Astrocyte of the cerebellum (primary cell): Measurements from ENCODE around the gene HTR2A.

Experiments
- DNase-seq: peaks from one replicate; pipeline ENCODE4 v3.0.0-alpha.2; 2011; ENCODE audit warnings: low read depth
- H3K4me3 ChIP-seq: 2 replicates; pipeline ENCODE4 v1.5.1; 2011; ENCODE audit warnings: mild to moderate bottlenecking, low read depth, low read length, moderate library complexity
- in situ Hi-C: cut with HindIII; loops from 2 replicates; pipeline ENCODE4 v1.10.0; 2017; ENCODE audit warnings: low sequenced_read_pairs
- TF ChIP-seq, protein P1 (sequence below): IDR thresholded peaks from 2 replicates; pipeline ENCODE4 v1.5.1; 2012; ENCODE audit warnings: low read length, low read depth, moderate library complexity, mild to moderate bottlenecking; ENCODE audit errors: missing control alignments

HTR2A gene

DNA sequence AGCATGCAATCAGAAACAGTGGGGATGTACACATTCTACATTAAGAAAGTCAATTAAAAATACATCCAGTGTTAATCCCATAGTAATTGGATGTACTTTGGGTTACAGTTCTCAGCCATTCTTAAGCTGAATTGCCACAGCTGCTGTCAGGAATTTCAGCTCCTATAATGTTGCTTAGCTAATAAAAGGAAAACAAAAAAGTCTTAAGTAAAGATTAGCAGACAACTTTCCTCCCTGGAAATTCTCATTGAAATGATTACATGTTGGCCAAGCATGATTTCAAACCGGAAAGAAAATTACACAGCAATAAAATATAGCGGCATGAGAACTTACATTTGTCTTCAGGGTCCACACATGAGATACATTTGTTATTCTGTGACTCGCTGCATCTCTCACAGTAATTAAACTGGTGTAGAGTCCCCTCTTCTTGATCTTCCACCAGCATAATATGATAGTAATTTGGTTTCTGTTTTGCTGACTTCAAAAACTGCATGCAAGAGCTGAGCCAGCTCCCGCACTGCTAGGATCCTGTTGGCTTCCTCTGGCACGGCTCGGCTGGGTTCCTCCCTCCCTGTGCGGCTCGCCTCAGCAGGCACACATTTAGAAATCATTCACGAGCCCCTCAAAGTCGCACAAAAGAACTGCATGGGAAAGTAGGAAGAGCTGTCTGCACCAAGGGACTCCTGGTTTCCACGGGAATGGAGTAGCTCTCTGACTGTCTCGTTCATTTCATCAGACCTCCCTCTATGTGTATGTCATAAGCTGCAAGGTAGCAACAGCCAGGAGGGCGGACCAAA, at the start of gene HTR2A:
Gene HTR2A, minus strand, starts transcription at position 713 of the 797 bp plus-strand sequence. CDS start 1,147 bp downstream, outside the sequence.
- DNase-seq: no peak
- peak within 1 kb of the TSS; percentile 35 for H3K4me3 ChIP-seq
- in situ Hi-C loops: no loop called here

DNA sequence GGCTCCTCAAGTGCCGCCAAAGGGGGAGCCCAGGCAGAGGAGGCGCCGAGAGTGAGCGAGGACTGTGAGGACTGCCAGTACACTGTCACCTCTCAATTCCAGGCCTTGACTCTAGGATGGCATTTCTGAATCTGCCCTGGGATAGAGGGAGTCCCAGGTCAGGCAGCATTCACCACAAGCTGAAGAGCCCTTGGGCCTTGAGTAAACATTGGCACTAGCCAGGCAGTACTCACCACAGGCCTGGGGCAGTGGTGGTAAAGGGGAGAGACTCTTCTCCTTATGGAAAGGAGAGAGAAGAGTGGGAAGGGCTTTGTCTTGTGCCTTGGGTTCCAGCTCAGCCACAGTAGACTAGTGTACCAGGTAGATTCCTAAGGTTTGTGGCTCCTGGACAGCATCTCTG, 39.7 kb upstream of the HTR2A start:
- in situ Hi-C loops: no loop called here
- no peak for DNase-seq
- H3K4me3 ChIP-seq: no peak overlapping the region
- TF ChIP-seq, protein P1, sequence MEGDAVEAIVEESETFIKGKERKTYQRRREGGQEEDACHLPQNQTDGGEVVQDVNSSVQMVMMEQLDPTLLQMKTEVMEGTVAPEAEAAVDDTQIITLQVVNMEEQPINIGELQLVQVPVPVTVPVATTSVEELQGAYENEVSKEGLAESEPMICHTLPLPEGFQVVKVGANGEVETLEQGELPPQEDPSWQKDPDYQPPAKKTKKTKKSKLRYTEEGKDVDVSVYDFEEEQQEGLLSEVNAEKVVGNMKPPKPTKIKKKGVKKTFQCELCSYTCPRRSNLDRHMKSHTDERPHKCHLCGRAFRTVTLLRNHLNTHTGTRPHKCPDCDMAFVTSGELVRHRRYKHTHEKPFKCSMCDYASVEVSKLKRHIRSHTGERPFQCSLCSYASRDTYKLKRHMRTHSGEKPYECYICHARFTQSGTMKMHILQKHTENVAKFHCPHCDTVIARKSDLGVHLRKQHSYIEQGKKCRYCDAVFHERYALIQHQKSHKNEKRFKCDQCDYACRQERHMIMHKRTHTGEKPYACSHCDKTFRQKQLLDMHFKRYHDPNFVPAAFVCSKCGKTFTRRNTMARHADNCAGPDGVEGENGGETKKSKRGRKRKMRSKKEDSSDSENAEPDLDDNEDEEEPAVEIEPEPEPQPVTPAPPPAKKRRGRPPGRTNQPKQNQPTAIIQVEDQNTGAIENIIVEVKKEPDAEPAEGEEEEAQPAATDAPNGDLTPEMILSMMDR: no peak

More for the DNA sequence above, at the start of gene HTR2A:
- TF ChIP-seq, protein P1: no peak

DNA sequence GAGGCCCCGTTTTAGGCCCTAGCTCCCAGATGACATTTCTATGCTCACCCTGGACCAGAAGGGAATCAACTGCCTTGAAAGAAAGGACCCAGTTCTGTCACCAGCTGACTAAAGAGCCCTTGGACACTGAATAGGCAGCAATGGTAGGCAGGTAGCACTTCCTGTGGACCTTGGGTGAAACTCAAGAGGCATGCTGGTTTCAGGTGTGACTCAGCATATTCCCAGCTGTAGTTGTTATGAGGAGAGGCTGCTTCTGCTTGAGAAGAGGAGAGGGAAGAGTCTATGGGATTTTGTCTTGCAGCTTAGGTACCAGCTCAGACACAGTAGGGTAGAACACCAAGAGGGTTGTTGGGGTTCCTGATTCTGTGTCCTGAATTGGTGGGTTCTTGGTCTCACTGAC, 37.9 kb upstream of the HTR2A start:
- TF ChIP-seq, protein P1: no peak
- no peak for DNase-seq
- H3K4me3 ChIP-seq: no peak overlapping the region
- in situ Hi-C loops: no loop called here

DNA sequence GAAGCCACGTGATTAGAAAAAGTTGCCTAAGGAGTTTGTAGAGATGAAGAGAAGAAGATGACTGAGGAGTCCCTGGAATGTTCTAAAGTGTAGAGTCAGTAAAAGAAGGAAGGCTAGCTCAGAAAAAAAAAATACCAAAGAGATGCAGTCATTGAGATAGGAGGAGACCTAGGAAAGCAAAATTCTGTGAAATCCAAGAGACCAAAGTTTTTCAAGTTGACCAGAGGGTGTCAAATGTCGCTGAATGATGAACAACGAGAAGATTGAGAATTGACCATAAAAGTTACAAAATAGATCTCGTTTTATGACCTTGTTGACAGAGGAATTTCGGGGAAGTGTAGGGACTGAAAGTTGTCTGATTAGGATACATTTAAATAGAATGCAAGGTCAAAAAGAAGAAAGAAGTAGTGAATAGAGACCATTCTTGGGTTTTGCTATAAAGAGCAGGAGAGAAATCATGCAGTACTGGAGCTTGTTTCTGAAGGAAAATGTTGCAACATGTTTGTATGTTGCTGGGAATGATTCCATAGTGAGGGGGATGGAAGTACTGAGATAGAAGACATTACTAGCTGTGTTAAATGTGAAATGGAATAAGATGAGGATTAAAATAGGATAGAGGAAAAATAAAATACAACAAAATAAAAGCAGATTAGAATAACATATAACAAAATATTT, 30.2 kb upstream of the HTR2A start:
- DNase-seq: no peak
- in situ Hi-C loops: no loop called here
- H3K4me3 ChIP-seq: no peak overlapping the region
- TF ChIP-seq, protein P1: no peak

DNA sequence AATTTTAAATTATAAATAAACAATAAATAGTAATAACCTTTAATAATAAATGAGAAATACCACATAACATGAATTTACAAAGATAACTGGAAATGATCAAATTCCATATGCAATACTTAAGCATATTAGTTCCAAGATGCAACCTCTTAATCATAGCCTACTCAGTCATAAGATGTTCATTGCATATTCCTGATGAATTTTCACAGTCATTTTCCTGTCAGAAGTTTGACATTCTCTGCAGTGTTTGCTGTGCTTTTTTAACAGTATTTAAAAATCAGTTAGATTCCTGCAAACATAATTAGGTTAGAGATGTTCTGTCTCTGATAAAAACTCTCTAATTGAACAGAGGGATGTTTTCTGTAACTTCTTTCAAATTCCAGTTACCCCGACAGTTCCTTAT, 28.6 kb upstream of the HTR2A start:
- no peak for DNase-seq
- in situ Hi-C loops: no loop called here
- TF ChIP-seq, protein P1: no peak
- no peak overlapping the region for H3K4me3 ChIP-seq

DNA sequence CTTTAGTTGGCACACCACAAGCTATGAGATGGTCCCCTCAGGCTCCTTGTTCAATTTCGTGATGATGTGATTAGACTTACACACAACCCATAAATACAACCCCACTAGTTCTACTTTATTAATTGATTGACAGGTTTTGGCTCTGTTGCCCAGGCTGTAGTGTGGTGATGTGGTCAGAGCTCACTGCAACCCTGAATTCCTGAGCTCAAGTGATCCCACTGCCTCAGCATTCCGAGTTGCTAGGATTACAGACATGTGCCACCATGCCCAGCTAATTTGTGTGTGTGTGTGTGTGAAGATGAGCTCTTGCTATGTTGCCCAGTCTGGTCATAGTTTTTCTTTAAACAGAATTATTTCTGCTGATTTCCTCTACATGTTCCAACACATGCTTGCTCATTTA, 17.5 kb upstream of the HTR2A start:
- no peak overlapping the region for H3K4me3 ChIP-seq
- in situ Hi-C loops: no loop called here
- DNase-seq: no peak
- TF ChIP-seq, protein P1: no peak
